Activated naive CD4-positive, alpha-beta T cell treated with anti-CD3 and anti-CD28 coated beads for 36 hours (primary cell): Measurements from ENCODE around the gene TUFT1. TPM values are rescaled to one million over a fixed set of nuclear protein-coding genes. Genes with fewer than 3 reads are reported as not detected.
"Not testable (repeated sequence)": the region's sequence is repeated elsewhere in the genome, so short reads cannot be mapped to it uniquely, and the experiment has no call there.

ENCODE experiments used
- CTCF ChIA-PET: fragments of 350-600 bp; sonication (Branson Sonifier 250); formaldehyde crosslinking; loops from one replicate; lab custom pipeline; 2021; ENCODE audit warnings: antibody characterized with exemption; lab: Charles Lee
- DNase-seq: peaks from one replicate; pipeline ENCODE4 v3.0.0-alpha.2; 2020
- H3K27ac Mint-ChIP-seq: one replicate; pipeline ENCODE4 v1.8.0; 2021; ENCODE audit warnings: mild to moderate bottlenecking, mixed read lengths
- H3K27me3 Mint-ChIP-seq: one replicate; pipeline ENCODE4 v1.8.0; 2021; ENCODE audit warnings: low read depth, mixed read lengths
- H3K36me3 Mint-ChIP-seq: one replicate; pipeline ENCODE4 v1.8.0; 2021; ENCODE audit warnings: low read depth, mixed read lengths
- H3K4me1 Mint-ChIP-seq: one replicate; pipeline ENCODE4 v1.8.0; 2021; ENCODE audit warnings: low read depth, mixed read lengths
- H3K4me3 Mint-ChIP-seq: one replicate; pipeline ENCODE4 v1.8.0; 2021; ENCODE audit warnings: mild to moderate bottlenecking, moderate library complexity, mixed read lengths
- H3K9me3 Mint-ChIP-seq: one replicate; pipeline ENCODE4 v1.8.0; 2021; ENCODE audit warnings: mixed read lengths
- intact Hi-C: fragments of 100-400 bp; cut with micrococcal nuclease; formaldehyde crosslinking; loops from one replicate; pipeline ENCODE4 v1.15.1; 2023
- total RNA-seq, 2 experiments: library from RNA; stranded (reverse); gene quantifications; one replicate each; pipeline ENCODE4 v1.2.3, GENCODE V29; 2021

The TUFT1 gene
- total RNA-seq, 2 experiments from 2014 or later: 2.3 to 2.8 TPM

DNA sequence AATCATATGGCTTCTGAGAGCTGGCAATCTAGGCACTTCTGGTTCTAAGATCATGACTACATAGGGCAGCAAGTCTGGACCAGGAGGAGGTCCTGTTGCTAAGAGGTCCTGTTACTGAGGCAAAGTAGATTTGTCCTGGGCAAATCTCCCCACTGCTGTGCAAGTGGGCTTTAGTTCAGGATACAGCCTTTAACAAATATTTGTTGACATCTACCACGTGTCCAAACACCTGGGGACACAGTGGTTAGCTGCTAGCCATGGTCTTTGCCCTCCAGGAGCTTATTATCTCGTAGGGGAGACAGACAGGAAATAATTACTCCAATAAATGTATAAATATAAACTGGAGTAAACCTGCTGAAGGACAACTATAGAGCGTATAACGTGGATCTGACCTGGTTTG lies 25.7 kb upstream of the TUFT1 start:
- H3K9me3 Mint-ChIP-seq: no peaks in the 10 kb centered on the region
- no peak overlapping the region for H3K4me3 Mint-ChIP-seq
- H3K27me3 Mint-ChIP-seq: no peaks in the 10 kb centered on the region
- CTCF ChIA-PET: interaction anchor here (0.6 kb wide), 1 partner anchor 10 kb away, joined by 4 read pairs; no protein-coding TSS in a partner anchor
- DNase-seq: no peak
- H3K27ac Mint-ChIP-seq: no peak overlapping the region
- H3K4me1 Mint-ChIP-seq: peaks cover 25% of the 10 kb centered on the region
- intact Hi-C loops: loop anchor here (5.0 kb wide), 1 partner anchor 232 kb away; the partner anchor contains the start of gene ZNF687
- H3K36me3 Mint-ChIP-seq: no peaks in the 10 kb centered on the region

DNA sequence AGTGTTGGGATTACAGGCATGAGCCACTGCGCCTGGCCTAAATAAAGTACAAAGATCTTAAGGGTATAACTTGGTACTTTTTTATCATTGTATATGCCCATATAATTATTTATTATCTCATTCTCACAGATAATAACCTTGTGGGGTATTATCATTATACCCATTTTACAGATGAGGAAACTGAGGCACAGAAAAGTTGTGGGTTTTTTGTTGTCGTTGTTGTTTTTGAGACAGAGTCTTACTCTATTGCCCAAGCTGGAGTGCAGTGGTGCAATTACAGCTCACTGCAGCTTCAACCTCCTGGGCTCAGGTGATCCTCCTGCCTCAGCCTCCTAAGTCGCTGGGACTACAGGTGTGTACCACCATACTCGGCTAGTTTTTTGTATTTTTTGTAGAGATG lies 24.8 kb upstream of the TUFT1 start:
- Mint-ChIP-seq H3K9me3 (no peaks in the 10 kb centered on the region), H3K27ac (no peak overlapping the region), H3K36me3 (no peaks in the 10 kb centered on the region), H3K27me3 (no peaks in the 10 kb centered on the region), H3K4me1 (peaks cover 25% of the 10 kb centered on the region), H3K4me3 (no peak overlapping the region)
- CTCF ChIA-PET: no interaction called here
- DNase-seq: no peak
- intact Hi-C loops: no loop called here

DNA sequence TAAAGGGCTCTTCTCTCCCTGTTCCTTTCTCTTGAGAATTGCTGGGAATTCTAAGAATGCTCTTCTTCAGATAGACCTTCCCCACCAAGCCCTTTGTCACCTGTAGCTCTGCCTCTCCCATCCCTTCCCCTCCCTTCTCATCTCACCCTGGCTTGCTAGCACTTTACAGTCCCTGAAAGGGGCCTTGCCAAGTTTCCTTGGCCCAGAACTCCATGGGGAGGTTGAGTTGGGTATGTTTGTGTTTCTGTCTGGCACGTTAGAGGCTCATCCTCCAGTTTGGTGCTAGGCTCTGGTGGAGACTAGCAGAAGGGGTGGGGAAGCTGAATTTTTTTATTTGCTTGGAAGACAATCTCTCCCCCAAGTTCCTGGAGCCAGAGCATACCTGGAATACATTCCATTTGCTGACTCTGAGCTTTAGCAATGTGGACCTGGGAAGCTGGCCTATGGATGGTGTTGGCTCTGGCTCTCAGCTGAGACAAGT lies 24.0 kb upstream of the TUFT1 start:
- Mint-ChIP-seq H3K4me1 (peaks cover 20% of the 10 kb centered on the region), H3K4me3 (no peak overlapping the region), H3K27me3 (no peaks in the 10 kb centered on the region), H3K36me3 (no peaks in the 10 kb centered on the region), H3K9me3 (no peaks in the 10 kb centered on the region), H3K27ac (no peak overlapping the region)
- CTCF ChIA-PET: interaction anchor here (0.9 kb wide), 1 partner anchor 17 kb away, joined by 3 read pairs; no protein-coding TSS in a partner anchor
- intact Hi-C loops: no loop called here
- DNase-seq: no peak

DNA sequence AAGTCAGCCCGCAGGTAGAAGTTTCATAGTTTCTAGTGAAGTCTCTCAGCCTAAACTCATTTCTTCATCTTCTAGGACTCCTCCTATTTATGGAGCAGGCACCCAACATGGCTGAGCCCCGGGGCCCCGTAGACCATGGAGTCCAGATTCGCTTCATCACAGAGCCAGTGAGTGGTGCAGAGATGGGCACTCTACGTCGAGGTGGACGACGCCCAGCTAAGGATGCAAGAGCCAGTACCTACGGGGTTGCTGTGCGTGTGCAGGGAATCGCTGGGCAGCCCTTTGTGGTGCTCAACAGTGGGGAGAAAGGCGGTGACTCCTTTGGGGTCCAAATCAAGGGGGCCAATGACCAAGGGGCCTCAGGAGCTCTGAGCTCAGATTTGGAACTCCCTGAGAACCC lies 21.7 kb upstream of the TUFT1 start:
- CTCF ChIA-PET: no interaction called here
- no peak for DNase-seq
- no peaks in the 10 kb centered on the region for H3K9me3 Mint-ChIP-seq
- intact Hi-C loops: no loop called here
- no peaks in the 10 kb centered on the region for H3K27me3 Mint-ChIP-seq
- peaks cover 5% of the 10 kb centered on the region for H3K4me1 Mint-ChIP-seq
- H3K27ac Mint-ChIP-seq: no peak overlapping the region
- no peaks in the 10 kb centered on the region for H3K36me3 Mint-ChIP-seq
- no peak overlapping the region for H3K4me3 Mint-ChIP-seq

DNA sequence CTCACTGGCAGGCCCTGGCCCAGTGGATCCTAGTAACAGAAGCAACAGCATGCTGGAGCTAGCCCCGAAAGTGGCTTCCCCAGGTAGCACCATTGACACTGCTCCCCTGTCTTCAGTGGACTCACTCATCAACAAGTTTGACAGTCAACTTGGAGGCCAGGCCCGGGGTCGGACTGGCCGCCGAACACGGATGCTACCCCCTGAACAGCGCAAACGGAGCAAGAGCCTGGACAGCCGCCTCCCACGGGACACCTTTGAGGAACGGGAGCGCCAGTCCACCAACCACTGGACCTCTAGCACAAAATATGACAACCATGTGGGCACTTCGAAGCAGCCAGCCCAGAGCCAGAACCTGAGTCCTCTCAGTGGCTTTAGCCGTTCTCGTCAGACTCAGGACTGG lies 21.2 kb upstream of the TUFT1 start:
- intact Hi-C loops: no loop called here

DNA sequence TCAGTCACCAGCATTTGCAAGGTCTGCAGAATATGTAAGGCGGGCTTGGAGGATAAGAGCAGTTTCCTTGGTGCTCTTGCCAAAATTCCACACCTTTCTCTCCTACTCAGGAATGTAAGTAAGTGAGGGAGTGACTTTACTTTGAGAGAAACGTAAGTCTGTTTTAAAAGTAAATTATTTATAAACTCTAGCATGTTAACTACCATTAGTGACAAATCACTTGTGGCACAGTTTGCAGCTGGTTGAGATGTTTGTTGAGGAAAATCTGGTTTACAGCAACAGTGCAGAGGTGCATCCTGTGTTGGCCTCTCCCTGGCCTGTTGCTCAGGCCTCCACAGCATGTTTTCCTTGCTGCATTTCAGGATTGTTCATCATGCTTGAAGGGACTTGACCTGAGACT lies 20.4 kb upstream of the TUFT1 start:
- intact Hi-C loops: no loop called here
- CTCF ChIA-PET: interaction anchor here (2.2 kb wide), 1 partner anchor 9 kb away, joined by 8 read pairs; the partner anchor contains the start of gene CGN
- no peaks in the 10 kb centered on the region for H3K9me3 Mint-ChIP-seq

More for the DNA sequence above, 21.2 kb upstream of the TUFT1 start:
- no peaks in the 10 kb centered on the region for H3K36me3 Mint-ChIP-seq
- H3K9me3 Mint-ChIP-seq: no peaks in the 10 kb centered on the region
- peaks cover 2% of the 10 kb centered on the region for H3K4me1 Mint-ChIP-seq
- H3K4me3 Mint-ChIP-seq: no peak overlapping the region
- H3K27me3 Mint-ChIP-seq: no peaks in the 10 kb centered on the region
- CTCF ChIA-PET: no interaction called here
- no peak overlapping the region for H3K27ac Mint-ChIP-seq
- DNase-seq: no peak

DNA sequence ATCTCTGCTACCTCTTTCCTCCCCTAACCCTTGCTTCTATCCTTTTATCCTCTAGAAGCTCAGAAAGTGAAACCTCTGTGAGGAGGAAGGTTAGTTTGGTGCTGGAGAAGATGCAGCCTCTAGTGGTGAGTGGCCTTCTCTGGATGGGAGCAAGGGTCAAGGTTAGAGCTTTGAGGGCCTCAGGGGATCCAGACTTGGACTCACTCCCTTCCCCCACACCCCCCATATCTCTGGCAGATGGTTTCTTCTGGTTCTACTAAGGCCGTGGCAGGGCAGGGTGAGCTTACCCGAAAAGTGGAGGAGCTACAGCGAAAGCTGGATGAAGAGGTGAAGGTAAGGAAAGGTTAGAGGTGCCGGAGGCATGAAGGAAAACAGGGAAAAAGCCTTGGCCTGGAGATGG lies 19.8 kb upstream of the TUFT1 start:
- Mint-ChIP-seq H3K4me1 (no peaks in the 10 kb centered on the region), H3K9me3 (no peaks in the 10 kb centered on the region), H3K27me3 (no peaks in the 10 kb centered on the region), H3K36me3 (no peaks in the 10 kb centered on the region), H3K4me3 (no peak overlapping the region), H3K27ac (no peak overlapping the region)
- CTCF ChIA-PET: interaction anchor here (1.1 to 2.2 kb wide), 2 partner anchors 10 to 214 kb away, joined by 3 to 8 read pairs; partner anchors contain the start of gene CGN
- DNase-seq: no peak
- intact Hi-C loops: no loop called here

More for the DNA sequence above, 20.4 kb upstream of the TUFT1 start:
- Mint-ChIP-seq H3K4me1 (no peaks in the 10 kb centered on the region), H3K27ac (no peak overlapping the region), H3K27me3 (no peaks in the 10 kb centered on the region), H3K36me3 (no peaks in the 10 kb centered on the region), H3K4me3 (no peak overlapping the region)
- DNase-seq: no peak

DNA sequence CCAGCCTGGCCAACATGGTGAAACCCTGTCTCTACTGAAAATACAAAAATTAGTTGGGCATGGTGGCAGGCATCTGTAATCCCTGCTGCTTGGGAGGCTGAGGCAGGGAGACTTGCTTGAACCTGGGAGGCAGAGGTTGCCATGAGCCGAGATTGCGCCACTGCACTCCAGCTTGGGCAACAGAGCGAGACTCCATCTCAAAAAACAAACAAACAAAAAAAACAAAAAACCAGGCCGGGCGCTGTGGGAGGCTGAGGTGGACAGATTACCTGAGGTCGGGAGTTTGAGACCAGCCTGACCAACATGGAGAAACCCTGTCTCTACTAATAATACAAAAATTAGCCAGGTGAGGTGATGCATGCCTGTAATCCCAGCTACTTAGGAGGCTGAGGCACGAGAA lies 17.7 kb upstream of the TUFT1 start:
- intact Hi-C loops, H3K36me3 Mint-ChIP-seq: not testable (repeated sequence)
- CTCF ChIA-PET: interaction anchor here (0.7 kb wide), 1 partner anchor 97 kb away, joined by 6 read pairs; no protein-coding TSS in a partner anchor

DNA sequence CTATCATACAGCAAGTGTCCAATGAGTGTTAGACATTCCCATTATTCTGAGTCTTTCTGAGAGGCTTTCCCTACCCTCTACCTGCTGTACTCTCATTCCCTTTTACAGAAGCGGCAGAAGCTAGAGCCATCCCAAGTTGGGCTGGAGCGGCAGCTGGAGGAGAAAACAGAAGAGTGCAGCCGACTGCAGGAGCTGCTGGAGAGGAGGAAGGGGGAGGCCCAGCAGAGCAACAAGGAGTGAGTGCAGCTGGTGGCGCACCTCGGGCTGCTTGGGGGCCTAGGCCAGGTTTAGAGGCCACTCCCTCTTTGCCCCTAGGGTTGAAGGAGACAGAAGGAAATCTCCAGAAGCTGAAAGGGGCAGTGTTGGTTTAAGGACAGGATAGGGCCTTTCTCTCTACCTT lies 16.8 kb upstream of the TUFT1 start:
- intact Hi-C loops: no loop called here
- no peaks in the 10 kb centered on the region for H3K4me1 Mint-ChIP-seq

More for the DNA sequence above, 17.7 kb upstream of the TUFT1 start:
- H3K4me3 Mint-ChIP-seq, H3K27me3 Mint-ChIP-seq, DNase-seq, H3K27ac Mint-ChIP-seq, H3K9me3 Mint-ChIP-seq, H3K4me1 Mint-ChIP-seq: not testable (repeated sequence)

DNA sequence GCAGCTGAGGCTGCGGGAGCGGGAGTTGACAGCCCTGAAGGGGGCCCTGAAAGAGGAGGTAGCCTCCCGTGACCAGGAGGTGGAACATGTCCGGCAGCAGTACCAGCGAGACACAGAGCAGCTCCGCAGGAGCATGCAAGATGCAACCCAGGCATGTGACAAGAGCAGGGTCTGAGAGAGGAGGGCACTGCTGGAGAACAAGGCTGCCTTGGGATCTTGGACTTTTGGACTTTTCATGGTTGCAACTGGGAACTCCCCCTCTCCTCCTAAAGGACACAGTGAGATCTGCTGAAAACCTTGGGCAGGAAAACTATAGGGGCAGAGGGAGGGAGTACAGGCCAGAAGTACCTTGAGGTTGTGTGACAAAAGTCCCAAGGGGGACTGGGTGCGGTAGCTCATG lies 15.4 kb upstream of the TUFT1 start:
- Mint-ChIP-seq H3K4me1 (no peaks in the 10 kb centered on the region), H3K27me3 (no peaks in the 10 kb centered on the region), H3K4me3 (no peak overlapping the region), H3K27ac (no peak overlapping the region), H3K9me3 (no peaks in the 10 kb centered on the region), H3K36me3 (no peaks in the 10 kb centered on the region)
- intact Hi-C loops: no loop called here
- no peak for DNase-seq
- CTCF ChIA-PET: interaction anchor here (0.6 to 1.2 kb wide), 3 partner anchors 12 to 312 kb away, joined by 3 to 4 read pairs (median 3); no protein-coding TSS in a partner anchor

More for the DNA sequence above, 16.8 kb upstream of the TUFT1 start:
- Mint-ChIP-seq H3K4me3 (no peak overlapping the region), H3K36me3 (no peaks in the 10 kb centered on the region), H3K27me3 (no peaks in the 10 kb centered on the region), H3K9me3 (no peaks in the 10 kb centered on the region), H3K27ac (no peak overlapping the region)
- CTCF ChIA-PET: no interaction called here
- DNase-seq: no peak

DNA sequence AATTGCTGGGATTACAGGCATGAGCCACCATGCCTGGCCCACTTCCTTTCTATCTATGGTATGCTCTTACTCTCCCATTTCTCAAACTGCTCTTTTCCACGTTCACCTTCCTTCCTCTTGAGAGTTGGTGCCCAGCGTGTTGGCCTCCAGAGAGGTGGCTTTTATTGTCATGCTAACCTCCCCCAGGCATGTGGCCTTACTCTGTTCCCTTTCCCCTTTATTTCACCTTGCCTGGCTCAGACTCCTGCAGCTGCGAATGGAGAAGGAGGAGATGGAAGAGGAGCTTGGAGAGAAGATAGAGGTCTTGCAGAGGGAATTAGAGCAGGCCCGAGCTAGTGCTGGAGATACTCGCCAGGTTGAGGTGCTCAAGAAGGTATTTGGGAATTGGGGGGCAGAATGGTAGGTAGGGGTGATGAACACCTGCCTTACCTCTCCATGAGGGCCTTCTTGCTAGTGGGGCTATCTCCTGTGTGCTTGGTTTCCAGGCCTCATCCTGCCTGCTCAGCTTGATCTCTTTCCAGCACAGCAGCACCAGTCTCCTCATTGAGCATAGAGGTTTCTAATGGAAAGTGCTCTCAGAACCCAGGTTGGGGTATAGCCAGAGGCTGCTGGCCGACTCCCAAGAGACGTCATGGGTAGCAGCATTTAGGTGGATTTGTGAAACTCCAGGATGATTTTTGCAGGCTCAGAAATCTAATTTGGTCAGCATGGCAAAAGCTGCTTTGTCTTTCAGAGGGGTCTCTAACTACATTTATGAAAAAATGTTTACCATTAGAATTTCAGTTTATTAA lies 13.2 kb upstream of the TUFT1 start:
- no peak overlapping the region for H3K4me3 Mint-ChIP-seq
- no peaks in the 10 kb centered on the region for H3K4me1 Mint-ChIP-seq
- DNase-seq: no peak
- H3K27me3 Mint-ChIP-seq: no peaks in the 10 kb centered on the region
- H3K9me3 Mint-ChIP-seq: no peaks in the 10 kb centered on the region
- H3K36me3 Mint-ChIP-seq: no peaks in the 10 kb centered on the region
- intact Hi-C loops: no loop called here
- H3K27ac Mint-ChIP-seq: no peak overlapping the region
- CTCF ChIA-PET: no interaction called here

DNA sequence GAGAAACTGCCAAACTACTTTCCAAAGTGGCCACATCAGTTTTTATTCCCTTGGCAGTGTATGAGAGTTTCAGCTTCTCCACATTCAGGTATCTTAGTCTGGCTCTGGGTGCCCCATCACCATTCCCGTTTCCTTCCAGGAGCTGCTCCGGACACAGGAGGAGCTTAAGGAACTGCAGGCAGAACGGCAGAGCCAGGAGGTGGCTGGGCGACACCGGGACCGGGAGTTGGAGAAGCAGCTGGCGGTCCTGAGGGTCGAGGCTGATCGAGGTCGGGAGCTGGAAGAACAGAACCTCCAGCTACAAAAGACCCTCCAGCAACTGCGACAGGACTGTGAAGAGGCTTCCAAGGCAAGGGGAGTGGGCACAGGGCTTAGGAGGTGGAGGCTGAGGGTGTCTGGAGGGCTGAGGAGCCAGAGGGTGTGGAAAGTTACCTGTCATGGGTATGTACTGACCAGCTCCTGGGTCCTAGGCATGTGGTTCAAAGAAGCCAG lies 10.9 kb upstream of the TUFT1 start:
- Mint-ChIP-seq H3K27ac (no peak overlapping the region), H3K4me3 (no peak overlapping the region), H3K4me1 (no peaks in the 10 kb centered on the region), H3K36me3 (no peaks in the 10 kb centered on the region), H3K27me3 (no peaks in the 10 kb centered on the region), H3K9me3 (no peaks in the 10 kb centered on the region)
- no peak for DNase-seq
- CTCF ChIA-PET: no interaction called here
- intact Hi-C loops: no loop called here
